GM12878 (cell line): ENCODE measurements around the gene GSTP1.

ENCODE experiments used
- RAD21 ChIP-seq: IDR thresholded peaks from 2 replicates; pipeline ENCODE4 v1.6.1; 2011; ENCODE audit warnings: mild to moderate bottlenecking, low read depth, low read length, moderate library complexity; ENCODE audit not compliant: insufficient read depth
- RBBP5 ChIP-seq: fragments of 200-600 bp; sonication (generic); conservative IDR thresholded peaks from 2 replicates; pipeline ENCODE4 v1.6.1; 2016
- SMC3 ChIP-seq: IDR thresholded peaks from 2 replicates; pipeline ENCODE4 v1.6.1; 2011; ENCODE audit warnings: low read length, improper control_type of control experiment, borderline replicate concordance
- WRNIP1 ChIP-seq: IDR thresholded peaks from 2 replicates; pipeline ENCODE4 v1.6.1; 2011; ENCODE audit warnings: low read depth, low read length, improper control_type of control experiment, borderline replicate concordance
- ZZZ3 ChIP-seq: IDR thresholded peaks from 2 replicates; pipeline ENCODE4 v1.6.1; 2011; ENCODE audit warnings: low read depth; ENCODE audit not compliant: control insufficient read depth, insufficient read length

DNA sequence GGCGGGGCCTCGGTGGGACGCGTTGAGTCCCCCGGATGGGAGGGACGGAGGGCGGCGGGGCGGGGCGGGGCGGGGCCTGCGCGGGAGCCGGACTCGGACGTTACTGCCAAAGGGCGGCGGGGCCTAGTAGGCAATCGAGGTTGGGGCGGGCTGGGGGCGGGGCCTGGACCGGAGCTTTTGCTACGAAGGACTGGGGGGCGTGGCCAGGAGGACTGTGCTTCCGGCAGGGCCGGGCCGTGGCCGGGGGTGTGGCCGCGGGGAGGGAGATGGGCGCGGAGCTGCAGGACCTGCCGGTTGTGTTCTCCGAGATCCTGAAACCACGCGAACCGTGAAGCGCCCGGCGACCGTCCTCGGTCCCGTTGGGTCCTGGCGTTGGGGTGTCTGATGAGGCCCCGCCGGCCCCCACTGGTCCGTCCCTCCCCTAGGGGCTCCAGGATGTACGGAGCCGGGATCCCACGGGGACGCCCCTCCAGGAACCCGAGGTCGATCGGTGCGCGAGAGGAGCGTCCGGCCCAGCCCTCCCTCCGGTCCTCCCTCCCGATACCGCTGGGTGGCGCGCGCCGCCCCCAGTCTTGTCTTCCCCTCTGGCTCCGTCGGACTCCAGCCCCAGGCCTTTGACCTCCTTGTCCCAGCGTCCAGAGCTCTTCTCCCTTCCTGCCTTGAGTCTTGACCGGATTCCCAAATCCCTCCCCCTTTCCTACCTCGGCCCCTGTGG, 46.8 kb downstream of the GSTP1 start:
- TF ChIP-seq WRNIP1 = no peak
- no peak for TF ChIP-seq RBBP5
- no peak for TF ChIP-seq ZZZ3
- peak; percentile 56 for TF ChIP-seq RAD21
- TF ChIP-seq SMC3 = peak; percentile 40; the same call in 1 of the 2 replicates
